Measurements from ENCODE around the gene MAGED1.

The MAGED1 gene

GRCh38 chrX:51922561-51922960 is 29.1 kb downstream of the MAGED1 start:
- Histone ChIP-seq H3K27me3 (replicated peaks; ENCODE audit: insufficient read depth, low read length) (no peaks in the 10 kb centered on the region), H3K4me1 (ENCODE audit: low read length) (0 out of 2 replicates have a peak, but pooled peaks cover 4% of the 10 kb centered on the region), H3K36me3 (replicated peaks; ENCODE audit: insufficient read depth, low read length) (no peaks in the 10 kb centered on the region), H3K79me2 (ENCODE audit: low read length) (no peaks in the 10 kb centered on the region), H3K9ac (ENCODE audit: low read length) (no peak overlapping the region), H4K20me1 (ENCODE audit: insufficient read depth, low read length) (no peaks in the 10 kb centered on the region), H3K27ac (ENCODE audit: low read length) (no peak overlapping the region), H3K9me3 (replicated peaks; ENCODE audit: insufficient read depth, low read length) (no peaks in the 10 kb centered on the region), H3K4me3 (ENCODE audit: low read length) (no peak overlapping the region), H3K4me2 (ENCODE audit: low read depth, low read length) (no peak overlapping the region), H2AFZ (ENCODE audit: low read length) (no peak overlapping the region), H3F3A (ENCODE audit: insufficient read depth, low read length) (no peaks in the 10 kb centered on the region), H3K9me2 (replicated peaks; ENCODE audit: insufficient read depth, low read length) (no peaks in the 10 kb centered on the region)
- TF ChIP-seq, protein P1, sequence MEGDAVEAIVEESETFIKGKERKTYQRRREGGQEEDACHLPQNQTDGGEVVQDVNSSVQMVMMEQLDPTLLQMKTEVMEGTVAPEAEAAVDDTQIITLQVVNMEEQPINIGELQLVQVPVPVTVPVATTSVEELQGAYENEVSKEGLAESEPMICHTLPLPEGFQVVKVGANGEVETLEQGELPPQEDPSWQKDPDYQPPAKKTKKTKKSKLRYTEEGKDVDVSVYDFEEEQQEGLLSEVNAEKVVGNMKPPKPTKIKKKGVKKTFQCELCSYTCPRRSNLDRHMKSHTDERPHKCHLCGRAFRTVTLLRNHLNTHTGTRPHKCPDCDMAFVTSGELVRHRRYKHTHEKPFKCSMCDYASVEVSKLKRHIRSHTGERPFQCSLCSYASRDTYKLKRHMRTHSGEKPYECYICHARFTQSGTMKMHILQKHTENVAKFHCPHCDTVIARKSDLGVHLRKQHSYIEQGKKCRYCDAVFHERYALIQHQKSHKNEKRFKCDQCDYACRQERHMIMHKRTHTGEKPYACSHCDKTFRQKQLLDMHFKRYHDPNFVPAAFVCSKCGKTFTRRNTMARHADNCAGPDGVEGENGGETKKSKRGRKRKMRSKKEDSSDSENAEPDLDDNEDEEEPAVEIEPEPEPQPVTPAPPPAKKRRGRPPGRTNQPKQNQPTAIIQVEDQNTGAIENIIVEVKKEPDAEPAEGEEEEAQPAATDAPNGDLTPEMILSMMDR (IDR thresholded peaks at IDR 0.05; ENCODE audit: low read length), result no peak
- TF ChIP-seq EZH2phosphoT487 (IDR thresholded peaks at IDR 0.05; ENCODE audit: low read length), result no peak
- TF ChIP-seq EZH2 (optimal IDR thresholded peaks at IDR 0.05; ENCODE audit: low read depth, low read length), result no peak
- DNase-seq, result no peak

- TF ChIP-seq EZH2 (optimal IDR thresholded peaks at IDR 0.05; ENCODE audit: low read depth, low read length) (no peak), EZH2phosphoT487 (IDR thresholded peaks at IDR 0.05; ENCODE audit: low read length) (no peak)
- TF ChIP-seq, protein P1 (IDR thresholded peaks at IDR 0.05; ENCODE audit: low read length), result no peak
- no peaks in the 10 kb centered on the region for H3K79me2 ChIP-seq (ENCODE audit: low read length)
These were observed 38.2 kb downstream of the MAGED1 start for GRCh38 chrX:51931566-51932150.

More at GRCh38 chrX:51931566-51932150, 38.2 kb downstream of the MAGED1 start:
- Histone ChIP-seq H3K27ac (ENCODE audit: low read length) (no peak overlapping the region), H3K9me2 (replicated peaks; ENCODE audit: insufficient read depth, low read length) (no peaks in the 10 kb centered on the region), H4K20me1 (ENCODE audit: insufficient read depth, low read length) (no peaks in the 10 kb centered on the region), H2AFZ (ENCODE audit: low read length) (no peak overlapping the region), H3K4me1 (ENCODE audit: low read length) (no peaks in the 10 kb centered on the region), H3K36me3 (replicated peaks; ENCODE audit: insufficient read depth, low read length) (no peaks in the 10 kb centered on the region), H3K4me2 (ENCODE audit: low read depth, low read length) (no peak overlapping the region), H3K27me3 (replicated peaks; ENCODE audit: insufficient read depth, low read length) (no peaks in the 10 kb centered on the region), H3K9me3 (replicated peaks; ENCODE audit: insufficient read depth, low read length) (no peaks in the 10 kb centered on the region), H3K9ac (ENCODE audit: low read length) (no peak overlapping the region), H3F3A (ENCODE audit: insufficient read depth, low read length) (no peaks in the 10 kb centered on the region), H3K4me3 (ENCODE audit: low read length) (no peak overlapping the region)
- no peak for DNase-seq

All from MM.1S (cell line).